ENCODE results near the gene LAMB4. TPM values are rescaled to one million over a fixed set of nuclear protein-coding genes. Genes with fewer than 3 reads are reported as not detected.

Gene LAMB4
- total and polyA plus RNA-seq, 2 of the 8 experiments (the other 6 are each of a cell fraction or from before 2014, with no cell fraction given), result not detected

- TF ChIP-seq PHF8 (conservative IDR thresholded peaks at IDR 0.05; ENCODE audit: low read depth, low read length) (no peak), ZNF274 (IDR thresholded peaks at IDR 0.05; ENCODE audit: borderline replicate concordance, extremely low read depth, low read length) (no peak), SP4 (IDR thresholded peaks at IDR 0.05; ENCODE audit: low read length) (no peak)
These were observed 22.0 kb downstream of the LAMB4 start (continued) for GRCh38 chr7:108108131-108108530.

All from H1 (cell line).